VCaP (cell line): ENCODE measurements around the gene PRKCE.

Source experiments
- H3K27ac ChIP-seq: fragments of 450-650 bp; 2 replicates; pipeline ENCODE4 v1.5.1; 2017
- CTCF ChIP-seq: fragments of 450-650 bp; conservative IDR thresholded peaks from 2 replicates; pipeline ENCODE4 v1.5.1; 2017; ENCODE audit warnings: mild to moderate bottlenecking, moderate library complexity

The PRKCE gene

GRCh38 chr2:46227674-46228289 lies 576.3 kb downstream of the PRKCE start:
- H3K27ac ChIP-seq = no peak overlapping the region
- no peak for TF ChIP-seq CTCF

GRCh38 chr2:46229134-46230063 lies 577.9 kb downstream of the PRKCE start:
- no peak for TF ChIP-seq CTCF
- H3K27ac ChIP-seq = no peak overlapping the region

DNA sequence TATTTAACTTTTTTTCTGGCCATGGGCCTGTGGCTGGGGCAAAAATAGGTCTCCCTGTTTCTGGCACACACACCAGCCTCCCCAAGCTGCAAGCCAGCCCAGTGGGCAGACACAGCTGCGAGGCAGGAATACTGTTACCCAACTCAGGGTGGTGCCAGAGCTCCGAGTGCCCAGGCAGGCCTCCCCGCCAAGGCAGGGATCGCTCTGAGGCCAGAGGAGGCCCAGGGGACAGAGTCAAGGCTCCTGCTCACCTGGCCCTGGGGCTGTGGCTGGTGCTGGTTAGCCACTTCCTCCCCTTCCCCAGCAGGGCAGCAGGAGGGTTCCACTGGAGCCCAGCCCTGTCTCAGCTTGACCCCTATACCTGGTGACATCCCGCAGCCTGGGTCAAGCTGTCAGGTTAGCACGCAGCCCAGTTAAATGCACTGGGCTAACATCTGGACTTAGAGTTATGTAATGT lies 578.7 kb downstream of the PRKCE start:
- TF ChIP-seq CTCF = no peak
- H3K27ac ChIP-seq = no peak overlapping the region

DNA sequence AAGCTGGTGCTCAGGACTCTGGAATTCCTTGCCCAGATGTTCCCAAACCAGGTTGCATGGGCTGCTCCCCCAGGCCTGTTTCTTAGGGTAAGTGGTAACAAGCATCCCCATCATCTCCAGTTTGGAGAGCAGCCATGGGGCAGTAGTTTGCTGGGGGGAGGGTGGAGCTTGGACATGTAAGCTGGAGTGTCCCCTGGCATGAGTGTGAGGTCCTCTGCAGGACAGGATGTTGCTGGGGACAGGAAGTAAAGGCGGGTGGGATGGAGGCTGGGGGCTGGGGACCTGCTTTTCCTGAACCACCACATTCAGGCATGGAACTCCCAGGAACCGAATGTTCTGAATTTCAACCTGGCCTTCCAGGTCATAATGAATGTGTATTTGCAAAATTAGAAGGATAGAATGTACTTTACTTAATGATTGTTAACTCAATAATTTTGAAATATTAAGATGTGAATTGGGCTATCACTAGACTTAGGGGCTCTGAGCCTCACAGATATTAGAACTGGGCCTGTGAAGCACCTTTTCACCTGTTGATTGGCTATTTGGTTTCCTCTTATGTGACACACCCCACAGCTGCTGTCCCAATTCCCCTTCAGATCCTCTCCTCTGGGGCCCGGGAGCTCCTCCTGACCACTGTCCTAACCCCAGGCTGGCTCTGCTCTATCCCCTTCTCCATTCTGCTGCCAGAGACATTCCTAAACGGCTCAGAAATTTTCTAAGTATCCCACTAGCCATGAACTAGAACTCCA lies 579.4 kb downstream of the PRKCE start:
- no peak overlapping the region for H3K27ac ChIP-seq
- no peak for TF ChIP-seq CTCF

DNA sequence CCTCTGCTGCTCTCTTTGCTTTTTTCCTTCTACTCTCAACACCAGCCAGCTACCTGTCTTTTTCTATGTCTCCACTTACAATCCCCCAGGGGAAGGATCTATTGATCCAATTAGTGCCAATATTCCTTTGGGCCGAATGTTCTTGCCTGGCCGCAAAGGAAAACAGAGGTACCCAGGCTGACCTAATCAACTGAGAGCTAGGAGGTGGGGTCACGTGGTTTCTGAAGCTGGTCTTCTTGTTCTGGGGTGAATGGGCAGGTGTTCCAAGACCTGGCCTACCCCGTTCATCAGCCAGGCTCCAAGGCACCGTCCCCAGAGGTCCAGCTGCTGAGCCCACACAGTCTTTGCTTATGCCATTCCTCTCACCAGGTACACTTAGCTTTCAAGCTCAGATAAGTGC lies 580.2 kb downstream of the PRKCE start:
- no peak for TF ChIP-seq CTCF
- no peak overlapping the region for H3K27ac ChIP-seq

GRCh38 chr2:46232860-46233259 lies 581.4 kb downstream of the PRKCE start:
- no peak for TF ChIP-seq CTCF
- no peak overlapping the region for H3K27ac ChIP-seq
